EL (cell line): ENCODE results near the gene STXBP1.
A peak's percentile ranks its signal among the peaks of the same experiment; 100 is the strongest.

ENCODE experiments used
- DNase-seq: peaks from one replicate; pipeline ENCODE4 v3.0.0-alpha.2; 2016

The STXBP1 gene

DNA sequence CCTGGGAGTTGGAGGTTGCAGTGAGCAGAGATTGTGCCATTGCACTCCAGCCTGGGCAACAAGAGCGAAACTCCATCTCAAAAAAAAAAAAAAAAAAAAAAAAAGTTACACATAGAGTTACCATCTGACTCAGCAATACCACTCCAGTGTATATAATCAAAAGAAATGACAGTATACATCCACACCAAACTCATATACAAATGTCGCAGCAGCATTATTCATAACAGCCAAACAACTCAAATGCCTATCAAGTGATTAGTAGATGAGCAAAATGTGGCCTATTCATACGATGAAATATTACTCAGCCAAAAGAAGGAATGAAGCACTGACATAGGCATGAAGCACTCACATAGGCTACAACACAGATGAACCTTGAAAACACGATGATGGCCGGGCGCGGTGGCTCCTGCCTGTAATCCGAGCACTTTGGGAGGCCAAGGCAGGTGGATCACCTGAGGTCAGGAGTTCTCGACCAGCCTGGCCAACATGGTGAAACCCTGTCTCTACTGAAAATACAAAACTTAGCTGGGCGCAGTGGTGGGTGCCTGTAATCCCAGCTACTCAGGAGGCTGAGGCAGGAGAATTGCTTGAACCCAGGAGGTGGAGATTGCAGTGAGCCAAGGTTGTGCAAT is 9.4 kb downstream of the STXBP1 start:
- DNase-seq, result peak; percentile 46

DNA sequence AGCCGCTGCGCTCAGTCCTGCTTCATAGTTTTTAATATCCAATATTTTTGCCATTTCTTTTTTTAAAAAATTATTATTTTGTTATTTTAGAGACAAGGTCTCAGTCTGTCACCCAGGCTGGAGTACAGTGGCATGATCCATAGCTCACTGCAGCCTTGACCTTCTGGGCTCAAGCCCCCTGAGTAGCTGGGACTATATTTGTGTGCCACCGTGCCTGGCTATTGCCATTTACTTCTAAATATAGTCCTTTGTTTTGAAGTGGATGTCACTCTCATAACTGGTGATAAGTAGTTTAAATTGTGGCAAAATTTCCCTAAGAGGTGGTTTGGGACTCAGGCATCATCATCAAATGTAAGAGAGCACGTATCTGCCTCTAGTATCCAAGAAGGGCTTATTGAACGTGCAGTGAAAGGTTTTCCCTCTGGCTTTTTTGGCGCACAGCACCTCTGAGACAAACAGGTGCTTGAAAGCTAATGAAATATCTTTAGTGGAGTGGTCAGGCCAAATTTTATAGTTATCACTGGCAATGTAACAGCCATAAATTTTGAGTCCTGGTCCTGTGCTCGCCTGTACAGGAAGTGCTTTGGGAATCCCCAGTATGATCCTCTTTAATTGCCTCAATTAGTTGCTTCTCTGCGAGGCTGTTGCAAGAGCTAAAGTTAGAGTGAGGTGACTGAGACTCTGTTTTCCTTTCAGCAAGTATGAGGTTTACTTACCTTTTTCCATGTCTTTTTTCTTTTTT is 14.8 kb downstream of the STXBP1 start:
- DNase-seq, result no peak

DNA sequence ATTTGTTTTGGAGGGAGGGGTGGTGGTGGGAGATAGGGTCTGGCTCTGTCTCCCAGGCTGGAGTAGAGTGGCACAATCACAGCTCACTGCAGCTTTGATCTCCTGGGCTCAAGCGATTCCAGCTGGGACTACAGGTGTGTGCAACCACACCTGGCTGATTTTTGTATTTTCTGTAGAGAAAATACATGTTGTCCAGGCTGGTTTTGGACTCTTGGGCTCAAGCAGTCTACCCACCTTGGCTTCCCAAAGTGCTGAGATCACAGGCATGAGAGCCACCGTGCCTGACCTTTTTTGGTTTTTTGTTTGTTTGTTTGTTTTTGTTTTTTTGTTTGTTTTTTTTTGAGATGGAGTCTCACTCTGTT is 15.4 kb downstream of the STXBP1 start:
- DNase-seq, result no peak

DNA sequence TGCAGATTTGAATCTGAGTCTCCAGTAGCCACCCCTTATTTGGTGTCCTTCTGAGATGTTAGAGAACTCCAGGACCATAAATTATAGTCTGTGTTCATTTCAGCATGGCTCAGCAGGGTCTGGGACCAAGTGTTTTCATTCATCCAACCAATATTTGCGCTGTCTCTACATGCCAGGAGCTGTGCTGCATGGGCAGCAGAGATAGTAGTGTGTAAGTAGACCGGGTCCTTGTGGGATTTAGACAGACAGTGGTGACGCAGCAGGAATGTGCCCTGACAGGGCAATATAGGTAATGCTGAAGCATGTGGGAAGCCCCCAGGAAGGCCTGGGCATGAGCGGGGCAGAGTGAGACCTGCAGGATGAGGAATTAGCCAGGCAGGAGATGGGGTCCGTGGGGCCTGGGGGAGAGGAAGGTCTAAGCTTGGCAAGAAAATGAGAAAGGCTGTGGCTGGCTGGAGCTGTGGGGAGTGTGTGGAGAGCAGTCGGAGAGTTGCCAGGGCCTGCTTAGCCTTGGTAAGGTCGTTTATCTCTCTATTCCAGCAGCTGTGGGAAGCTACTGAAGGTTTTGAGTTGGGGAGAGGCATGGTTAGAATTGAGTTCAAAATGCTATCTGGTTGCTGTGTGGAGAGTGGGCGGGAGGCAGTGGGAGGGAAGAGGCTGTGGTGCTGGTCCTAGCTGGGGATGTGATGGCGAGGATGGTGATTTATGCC is 16.8 kb downstream of the STXBP1 start:
- no peak for DNase-seq

DNA sequence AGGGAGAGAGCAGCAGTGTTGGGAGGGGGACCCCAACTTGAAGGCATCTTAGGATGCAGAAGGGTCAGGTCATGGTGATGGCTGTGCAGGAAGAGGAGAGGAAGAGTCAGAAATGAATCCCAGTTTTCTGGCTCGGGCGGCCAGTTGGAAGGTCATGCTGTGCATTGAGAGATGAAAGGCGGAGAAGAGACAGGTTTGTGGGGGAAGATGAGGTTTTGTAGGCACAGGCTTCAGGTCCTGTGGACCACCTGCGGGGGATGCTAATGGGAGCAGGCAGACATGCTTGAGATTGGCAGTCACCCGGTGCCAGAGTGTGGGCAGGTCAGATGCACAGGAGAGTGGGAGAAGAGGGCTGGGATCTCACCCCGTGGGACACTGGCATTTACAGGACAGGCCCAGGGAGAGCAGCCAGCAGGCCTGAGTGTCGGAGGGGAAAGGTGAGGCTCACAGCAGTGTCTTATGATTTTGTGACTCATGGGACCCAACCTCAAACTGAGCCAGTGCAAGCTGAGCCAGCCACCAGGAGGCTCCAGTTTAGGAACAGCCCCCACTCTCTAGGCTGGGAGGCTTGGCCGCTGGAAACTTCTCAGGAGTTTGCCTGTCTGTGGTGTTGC is 17.5 kb downstream of the STXBP1 start:
- DNase-seq, result peak; percentile 21

DNA sequence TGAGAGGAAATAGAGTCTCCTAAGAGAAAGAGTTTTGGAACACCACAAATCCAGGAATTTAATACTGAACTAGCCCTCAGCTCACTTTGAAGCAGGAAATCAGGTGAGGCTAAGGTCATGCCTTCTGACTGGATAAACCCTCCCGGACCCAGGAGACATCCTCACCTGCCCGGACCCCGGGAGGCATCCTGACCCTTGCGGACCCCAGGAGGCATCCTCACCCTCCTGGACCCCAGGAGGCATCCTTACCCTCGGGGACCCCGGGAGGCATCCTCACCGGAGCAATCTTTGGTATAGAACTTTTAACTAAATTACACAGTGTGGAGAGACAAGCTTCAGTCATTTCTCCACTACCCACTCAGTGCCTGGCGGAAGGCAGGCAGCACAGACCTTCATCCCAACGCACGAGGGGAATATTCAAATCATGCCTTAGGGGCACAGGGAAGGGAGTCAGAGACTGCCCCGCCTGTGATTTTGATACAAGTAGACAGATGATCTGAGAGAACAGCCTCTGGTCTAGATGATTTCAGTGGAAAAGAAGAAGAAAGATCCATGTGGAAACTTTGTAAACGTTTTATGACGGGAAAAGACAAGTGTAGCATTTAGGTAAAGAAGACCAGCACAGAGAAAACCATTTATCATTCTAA is 21.3 kb downstream of the STXBP1 start:
- no peak for DNase-seq

DNA sequence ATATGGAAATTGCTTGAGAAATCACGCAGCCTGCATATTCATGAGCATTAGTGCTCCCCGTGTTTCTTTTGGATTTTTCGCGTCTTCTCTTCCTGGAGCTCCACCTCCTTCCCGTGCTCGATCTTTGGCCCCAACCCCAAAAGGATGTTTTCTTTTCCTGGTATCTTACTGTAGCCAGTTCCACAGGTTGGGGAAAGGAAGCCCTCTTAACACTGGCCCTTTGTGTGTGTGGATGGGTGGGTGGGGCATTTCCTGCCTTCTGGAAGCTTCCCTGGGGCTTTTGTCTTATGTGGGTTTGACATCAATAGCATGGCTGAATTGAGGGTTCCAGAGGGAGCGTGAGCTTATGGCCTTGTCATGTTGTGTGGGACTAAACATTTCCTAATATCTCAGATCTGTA is 21.9 kb downstream of the STXBP1 start:
- DNase-seq, result no peak

DNA sequence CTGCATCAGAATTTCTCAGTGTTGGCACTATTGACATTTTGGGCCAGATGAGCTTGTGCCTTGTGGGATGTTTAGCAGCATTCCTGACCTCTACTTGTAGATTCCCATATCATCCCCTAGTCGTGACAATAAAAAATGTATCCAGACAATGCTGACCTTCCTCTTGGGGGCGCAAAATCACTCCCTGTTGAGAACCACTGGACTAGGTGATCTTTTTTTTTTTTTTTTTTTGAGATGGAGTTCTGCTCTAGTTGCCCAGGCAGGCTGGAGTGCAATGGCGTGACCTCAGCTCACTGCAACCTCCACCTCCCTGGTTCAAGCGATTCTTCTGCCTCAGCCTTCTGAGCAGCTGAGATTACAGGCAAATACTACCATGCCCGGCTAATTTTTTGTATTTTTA is 22.6 kb downstream of the STXBP1 start:
- DNase-seq, result peak; percentile 27

DNA sequence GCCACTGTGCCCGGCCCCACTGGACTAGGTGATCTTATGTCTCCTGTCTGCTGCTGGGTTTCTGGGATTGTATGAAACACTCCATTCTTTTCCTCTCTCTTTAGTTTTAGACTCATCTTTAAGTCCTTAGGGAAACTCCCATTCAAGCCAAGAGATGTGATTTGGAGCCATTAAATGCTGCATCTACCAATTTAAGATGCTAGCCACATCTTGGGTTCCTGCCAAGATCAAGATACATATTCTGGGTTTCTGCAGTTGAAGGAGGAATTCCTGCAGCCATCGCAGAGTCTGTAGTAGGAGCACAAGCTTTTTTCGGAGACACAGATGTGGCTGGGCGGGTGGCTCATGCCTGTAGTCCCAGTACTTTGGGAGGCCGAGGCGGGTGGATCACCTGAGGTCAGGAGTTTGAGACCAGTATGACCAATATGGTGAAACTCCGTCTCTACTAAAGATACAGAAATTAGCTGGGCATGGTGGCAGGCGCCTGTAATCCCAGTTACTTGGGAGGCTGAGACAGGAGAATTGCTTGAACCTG is 23.2 kb downstream of the STXBP1 start:
- DNase-seq, result no peak

DNA sequence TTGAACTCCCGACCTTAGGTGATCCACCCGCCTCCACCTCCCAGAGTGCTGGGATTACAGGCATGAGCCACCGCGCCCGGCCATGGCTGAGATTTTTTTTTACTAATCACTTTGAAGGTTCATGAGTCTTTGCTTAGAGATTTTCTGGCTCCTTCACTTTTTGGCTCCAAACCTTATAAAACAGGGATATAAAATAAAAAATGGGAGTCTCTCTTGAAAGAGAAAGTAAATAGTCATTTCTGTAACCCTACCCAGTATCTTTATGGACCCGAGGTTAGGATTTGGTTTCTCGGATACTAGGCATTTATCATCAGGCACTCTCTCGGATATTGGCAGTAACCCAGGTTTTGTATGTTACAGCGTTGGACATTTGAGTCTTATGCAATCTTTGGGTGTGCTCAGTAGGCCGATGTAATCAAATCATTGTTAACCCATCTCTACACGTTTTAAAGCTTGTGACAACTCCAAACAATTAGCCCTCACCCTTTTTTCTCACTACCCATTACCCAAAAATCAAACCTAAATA is 25.3 kb downstream of the STXBP1 start:
- peak; percentile 78 for DNase-seq

DNA sequence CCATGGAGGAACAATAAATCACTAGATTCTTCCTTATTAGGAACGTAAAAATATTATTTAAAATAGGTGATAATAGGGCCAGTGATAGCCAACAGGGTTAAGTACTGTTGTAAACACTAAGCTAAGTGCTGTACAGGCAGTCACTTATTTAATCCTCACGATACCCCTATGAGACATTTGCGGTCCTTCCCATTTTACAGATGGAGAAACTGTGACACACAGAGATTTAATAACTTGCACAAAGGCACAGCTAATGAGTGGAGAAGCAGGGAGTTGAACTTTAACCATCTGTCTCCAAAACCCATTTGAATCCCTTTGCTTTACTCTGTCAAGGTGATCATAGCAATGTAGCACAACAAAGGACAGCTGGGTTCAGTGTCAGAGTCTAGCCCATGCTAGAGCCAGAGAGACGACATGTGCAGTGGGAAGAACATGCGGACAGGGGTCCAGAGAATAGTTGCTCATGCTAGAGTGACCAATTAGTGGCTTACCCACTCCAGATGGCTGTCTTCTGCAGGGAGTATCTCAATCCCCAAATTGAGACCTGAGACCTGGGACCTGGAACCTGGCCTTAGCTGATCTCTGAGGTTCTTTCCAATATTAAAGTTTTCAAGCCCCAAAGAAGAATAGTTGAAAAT is 28.9 kb downstream of the STXBP1 start:
- DNase-seq, result no peak

DNA sequence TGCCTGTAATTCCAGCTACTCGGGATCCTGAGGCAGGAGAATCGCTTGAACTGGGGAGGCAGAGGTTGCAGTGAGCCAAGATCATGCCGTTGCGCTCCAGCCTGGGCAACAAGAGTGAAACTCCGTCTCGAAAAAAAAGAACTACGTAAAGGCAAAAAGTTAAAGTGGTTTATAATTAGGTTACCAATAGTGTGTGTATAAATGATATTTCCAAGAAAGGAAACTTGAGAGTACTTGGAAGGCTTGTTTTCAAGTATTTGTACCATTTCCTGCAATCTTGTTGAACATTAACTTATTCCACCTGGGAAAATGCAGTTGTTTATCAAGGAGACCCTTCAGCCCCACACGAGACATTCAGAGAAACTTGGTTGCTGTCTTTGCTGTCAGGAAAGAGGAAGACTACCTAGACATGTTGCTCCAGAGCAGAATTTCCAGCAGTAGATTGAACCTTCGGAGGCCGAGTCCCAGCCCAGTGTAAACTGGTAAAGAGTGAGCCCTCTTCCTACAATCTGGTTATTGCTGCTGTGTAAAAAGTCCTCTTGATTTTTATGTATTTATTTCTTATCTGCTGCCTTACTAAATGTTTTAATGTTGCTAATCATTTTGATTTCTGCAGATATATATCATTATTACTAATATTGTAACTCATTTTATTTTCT is 30.1 kb downstream of the STXBP1 start:
- DNase-seq, result no peak

DNA sequence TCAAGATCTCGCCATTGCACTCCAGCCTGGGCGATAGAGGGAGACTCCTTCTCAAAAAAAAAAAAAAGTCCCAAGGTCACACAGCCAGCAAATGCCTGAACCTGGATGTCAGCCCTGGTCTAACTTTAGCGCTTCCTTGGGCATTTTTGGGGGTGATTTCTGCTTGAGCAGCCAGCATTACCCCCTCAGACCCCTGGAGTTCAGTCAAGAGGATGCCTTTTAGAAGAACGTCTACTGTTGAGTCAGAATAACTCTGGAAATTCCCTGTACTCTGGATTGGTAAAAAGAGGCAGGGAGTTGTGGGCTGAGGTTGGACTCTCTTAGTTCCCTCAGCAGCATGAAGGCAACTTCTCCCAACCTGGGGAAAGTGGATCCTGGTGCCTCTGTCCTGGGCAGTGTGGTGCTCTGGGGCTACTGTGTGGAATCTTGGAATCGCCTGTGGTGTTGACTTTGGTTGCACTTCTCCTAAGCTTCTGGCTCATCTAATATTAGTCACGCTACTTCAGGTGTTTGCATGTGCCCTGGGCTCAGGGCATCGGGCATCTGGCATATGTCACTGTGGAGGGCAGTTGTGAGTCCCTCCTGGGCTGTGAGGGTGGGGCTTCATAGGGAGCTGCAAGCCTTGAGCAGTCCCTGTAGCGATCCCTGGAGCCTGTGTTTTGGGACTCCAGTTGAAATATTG is 32.2 kb downstream of the STXBP1 start:
- DNase-seq, result no peak

DNA sequence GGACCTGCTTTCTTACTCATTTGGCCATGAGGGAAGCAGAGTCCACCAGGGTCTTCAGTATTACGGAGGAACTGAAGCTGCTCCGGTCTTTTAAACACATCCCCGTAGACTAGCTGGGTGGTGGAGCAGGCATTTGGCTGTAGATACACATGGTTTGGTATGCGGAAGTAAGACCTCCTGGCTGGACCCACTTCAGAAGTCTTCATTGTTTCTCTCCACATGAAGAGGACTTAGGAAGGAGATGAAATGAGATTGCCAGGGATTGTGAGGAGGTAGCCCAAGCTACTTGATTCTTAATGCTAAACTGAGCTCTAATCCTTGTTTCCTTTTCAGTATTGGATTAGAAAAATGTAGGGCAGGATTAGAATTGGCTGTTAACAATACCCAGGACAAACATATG is 32.9 kb downstream of the STXBP1 start:
- DNase-seq, result no peak

DNA sequence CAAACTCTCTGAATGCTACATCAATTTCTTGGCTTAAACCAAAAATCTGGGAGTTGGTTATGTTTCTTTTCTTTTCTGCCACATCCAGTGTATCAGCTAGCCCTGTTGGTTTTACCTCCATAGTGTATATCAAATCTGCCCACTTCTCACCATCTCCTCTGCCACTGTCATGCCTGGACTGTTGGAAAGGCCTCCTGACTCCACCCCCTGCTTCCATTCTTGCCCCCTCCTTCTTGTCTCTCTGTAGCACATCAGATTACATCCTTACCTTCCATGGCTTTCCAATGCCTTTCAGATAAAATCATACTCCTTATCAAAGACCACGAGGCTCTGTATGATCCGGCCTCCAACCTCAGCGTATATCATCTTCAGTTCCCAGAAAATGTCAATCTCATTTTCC is 35.4 kb downstream of the STXBP1 start:
- no peak for DNase-seq

DNA sequence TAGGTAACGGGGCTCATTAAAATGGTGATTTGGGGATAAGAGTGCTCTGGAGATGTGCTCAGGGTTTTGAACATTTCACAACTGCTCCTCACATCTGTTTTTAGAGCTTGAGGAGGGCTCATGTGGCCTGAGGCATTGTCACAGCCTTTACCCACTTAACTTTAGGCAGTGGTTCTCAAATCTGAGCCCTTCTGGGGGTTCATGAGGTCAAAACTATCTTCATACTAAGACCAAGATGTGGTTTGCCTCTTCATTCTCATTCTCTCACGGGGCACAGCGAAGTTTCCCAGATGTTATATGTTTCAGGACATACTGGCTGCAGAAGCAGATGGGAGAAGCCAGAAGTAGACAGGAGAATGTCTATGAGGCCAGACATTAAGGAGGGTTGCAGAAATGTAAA is 38.4 kb downstream of the STXBP1 start:
- no peak for DNase-seq

DNA sequence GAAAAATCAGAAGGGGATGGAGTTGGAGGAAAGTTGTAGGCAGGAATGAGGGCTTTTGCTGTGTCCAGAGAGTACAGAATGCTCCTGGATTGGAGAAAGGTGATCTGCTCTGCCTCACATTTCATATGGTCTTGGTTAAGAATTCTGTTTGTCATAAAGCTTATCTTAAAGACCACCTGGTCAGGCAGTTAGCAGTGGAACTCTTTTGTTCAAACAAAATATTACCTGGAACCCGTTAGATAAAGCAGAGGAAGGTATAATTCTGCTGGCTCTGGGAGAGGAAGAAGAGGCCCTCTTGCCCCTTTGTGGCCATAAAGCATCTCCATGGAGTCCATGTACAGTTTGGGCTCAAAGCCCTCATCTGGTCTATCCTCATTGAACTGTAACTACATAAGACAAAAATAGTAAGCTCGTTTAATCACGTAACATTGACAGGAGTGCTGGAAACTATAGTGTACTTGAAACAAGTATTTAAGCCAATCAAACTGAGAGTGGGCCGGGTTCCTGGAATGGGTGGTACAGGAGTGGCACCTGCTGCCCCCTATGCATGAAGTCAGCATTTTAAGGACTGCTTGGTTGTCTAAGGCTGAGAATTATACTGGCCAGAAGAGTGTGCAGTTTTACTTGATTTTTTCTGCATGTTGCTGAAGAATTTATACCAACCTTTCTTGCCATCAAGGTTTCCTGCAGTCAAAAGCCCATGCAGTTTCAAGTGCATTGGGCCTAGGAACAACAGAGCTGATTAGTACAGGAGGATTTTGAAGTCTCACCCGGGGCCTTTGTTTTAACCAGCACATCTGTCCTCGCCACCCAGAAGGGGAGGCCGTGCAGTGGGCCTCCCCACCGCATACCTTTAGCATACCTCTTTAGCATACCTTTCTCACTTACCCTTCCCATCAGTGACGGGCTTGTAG is 39.9 kb downstream of the STXBP1 start:
- DNase-seq, result no peak

DNA sequence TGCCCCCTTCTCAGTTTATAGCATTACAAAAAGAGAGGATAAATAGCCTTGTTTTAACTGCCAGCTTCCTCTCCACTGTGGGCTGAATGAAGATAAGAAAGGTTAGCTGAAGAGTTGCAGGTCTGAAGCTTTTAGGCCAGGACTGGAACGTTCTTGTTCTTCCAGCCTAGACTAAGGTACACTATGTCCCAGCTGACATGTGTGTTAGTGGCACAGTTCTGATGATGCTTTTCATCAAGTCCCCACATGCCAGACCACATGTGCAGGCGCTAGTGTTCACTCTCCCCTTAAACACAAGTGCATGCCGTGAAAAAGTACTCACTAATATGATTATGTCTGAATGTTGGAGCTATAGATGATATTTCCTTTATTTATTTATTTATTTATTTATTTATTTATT is 40.7 kb downstream of the STXBP1 start:
- DNase-seq, result no peak

DNA sequence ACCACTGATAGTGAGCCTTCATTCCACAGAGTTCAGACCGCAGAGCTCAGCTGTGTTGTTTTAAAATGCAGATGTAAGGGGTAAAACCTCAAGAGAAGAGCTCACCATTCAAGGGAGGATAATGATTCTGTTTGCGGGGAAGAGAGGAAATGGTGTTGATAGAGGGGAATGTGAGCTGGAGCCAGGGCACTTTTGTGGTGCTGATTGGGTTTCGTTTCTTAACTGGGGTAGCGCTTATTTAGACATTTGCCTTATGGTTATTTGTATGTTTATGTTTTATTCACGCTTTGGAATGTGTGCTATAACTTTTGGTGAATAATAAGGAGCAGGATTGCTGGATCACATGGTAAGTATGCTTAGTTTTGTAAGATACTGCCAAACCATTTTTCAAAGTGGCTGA is 42.5 kb downstream of the STXBP1 start:
- peak; percentile 19 for DNase-seq

DNA sequence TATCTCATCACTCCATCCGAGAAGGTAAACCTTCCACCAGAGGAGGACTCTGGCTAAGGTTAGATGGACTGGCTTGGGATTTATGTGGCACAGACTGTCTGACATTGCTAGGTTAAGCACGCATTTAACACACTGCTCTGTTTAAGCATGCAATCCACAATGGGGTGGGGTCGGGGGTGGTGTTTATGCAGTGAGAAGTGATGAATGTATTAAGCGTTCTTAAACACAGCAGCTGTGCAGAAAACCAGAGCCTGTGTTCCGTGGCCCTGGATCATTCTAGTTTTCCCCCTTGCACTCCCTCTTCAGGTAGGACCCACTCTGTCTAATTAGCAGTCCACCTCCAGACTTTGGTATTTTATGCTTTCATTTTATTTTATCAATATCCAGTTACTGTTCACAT is 46.4 kb downstream of the STXBP1 start:
- DNase-seq, result no peak
